ENCODE data around the gene OSBPL10. TPM values are rescaled to one million over a fixed set of nuclear protein-coding genes. Genes with fewer than 3 reads are reported as not detected.

The OSBPL10 gene
- polyA plus RNA-seq, 1 donor: 22.9 TPM

DNA sequence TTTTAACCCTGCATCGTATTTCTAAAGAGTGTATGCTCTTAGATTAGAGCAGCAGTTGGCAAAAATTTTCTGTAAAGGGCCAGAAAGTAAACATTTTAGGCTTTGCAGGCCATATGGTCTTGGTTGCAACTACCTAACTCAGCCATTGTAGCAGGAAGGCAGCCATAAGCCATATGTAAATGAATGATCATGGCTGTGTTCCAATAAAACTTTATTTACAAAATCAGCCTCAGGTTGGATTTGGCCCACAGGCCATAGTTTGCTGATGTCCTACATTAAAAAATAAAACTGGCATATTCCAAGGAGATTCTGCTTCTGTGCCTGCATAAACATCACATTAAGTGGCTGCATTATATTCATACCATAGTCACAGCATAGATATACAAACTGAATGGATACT is 313.5 kb downstream of the OSBPL10 start:
- DNase-seq: no peak

DNA sequence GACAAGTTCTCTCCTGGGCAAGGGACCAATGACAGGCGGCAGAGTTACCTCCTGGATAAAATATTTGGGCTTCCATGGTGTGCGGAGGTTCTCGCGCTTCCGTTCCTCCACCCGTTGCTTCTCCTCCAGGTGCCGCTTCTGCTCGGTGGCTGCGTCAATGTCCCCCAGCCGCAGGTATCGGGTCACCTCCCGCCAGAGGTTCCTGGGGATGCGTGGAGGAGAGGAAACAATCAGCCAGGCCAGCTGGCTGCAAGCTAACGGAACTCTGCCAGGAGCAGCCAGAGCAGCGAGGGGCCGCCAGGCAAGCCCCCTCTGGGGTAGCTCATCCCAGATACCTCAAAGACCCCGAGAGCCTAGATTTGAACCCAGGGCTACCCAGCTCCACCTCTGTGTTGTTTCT is 317.0 kb downstream of the OSBPL10 start:
- no peak for DNase-seq

DNA sequence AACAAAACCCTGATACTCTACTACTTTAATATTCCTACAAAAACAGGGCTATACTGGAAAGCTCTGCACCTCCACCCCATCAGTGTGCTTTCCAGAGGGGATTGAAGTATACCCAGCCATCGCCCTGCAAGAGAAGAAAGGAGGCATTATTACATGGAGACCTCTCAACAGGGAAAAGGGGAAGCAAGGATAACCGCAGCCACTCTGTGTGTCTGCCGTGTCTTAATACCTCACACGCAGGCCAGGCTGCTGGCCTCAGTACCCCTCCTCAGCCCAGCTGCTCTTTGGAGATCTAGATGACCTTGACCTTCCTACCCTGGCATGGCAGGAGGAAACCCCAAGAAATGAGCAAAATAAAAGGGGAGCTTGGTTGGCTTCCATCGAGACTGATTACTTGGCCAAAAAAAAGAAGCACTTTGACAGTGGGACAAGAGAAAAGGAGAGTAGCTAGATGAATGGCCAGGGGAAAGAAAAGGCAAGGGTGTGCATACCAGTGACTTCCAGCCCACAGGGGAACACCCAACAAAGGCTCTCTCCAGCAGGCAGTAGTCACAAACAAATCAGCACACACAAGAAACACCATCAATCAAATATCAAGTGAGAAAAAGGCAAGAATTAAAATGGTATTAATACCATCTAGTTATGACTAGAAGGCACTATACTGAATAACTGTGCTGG is 318.9 kb downstream of the OSBPL10 start:
- DNase-seq: no peak

GRCh38 chr3:31661286-31661685 is 319.8 kb downstream of the OSBPL10 start:
- no peak for DNase-seq

DNA sequence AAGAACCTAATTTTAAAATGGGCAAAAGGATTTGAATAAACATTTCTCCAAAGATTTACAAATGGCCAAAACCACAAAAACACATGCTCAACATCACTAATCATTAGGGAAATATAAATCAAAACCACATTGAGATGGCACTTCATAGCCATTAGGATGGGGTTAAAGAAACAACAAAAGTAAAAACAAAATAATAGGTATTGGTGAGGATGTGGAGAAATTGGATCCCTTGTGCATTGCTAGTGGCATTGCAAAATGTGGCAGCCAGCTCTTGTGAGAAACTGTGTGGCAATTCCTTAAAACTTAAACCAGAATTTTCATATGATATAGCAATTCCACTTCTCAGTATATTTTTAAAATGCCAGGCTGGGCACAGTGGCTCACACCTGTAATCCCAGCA is 321.8 kb downstream of the OSBPL10 start:
- DNase-seq: no peak

- no peak for DNase-seq
Observed at GRCh38 chr3:31654998-31655397, 326.1 kb downstream of the OSBPL10 start.

DNA sequence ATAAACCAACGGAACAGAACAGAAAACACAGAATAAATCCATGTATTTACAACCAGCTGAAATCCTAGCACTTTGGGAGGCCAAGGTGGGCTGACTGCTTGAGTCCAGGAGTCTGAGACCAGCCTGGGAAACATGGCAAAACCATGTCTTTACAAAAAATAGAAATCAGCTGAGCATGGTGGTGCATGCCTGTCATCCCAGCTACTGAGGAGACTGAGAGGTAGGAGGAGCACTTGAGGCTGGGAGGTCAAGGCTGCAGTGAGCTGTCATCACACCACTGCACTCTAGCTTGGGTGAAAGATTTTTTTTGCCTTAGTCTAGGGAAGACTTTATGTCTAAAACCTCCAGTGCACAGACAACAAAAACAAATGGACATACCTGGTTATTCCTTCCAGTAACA is 327.6 kb downstream of the OSBPL10 start:
- no peak for DNase-seq

GRCh38 chr3:31652296-31652695 is 328.8 kb downstream of the OSBPL10 start:
- DNase-seq: no peak

GRCh38 chr3:31648286-31648968 is 332.6 kb downstream of the OSBPL10 start:
- no peak for DNase-seq

GRCh38 chr3:31645256-31645655 is 335.8 kb downstream of the OSBPL10 start:
- DNase-seq: no peak

GRCh38 chr3:31639828-31640227 is 341.2 kb downstream of the OSBPL10 start:
- DNase-seq: no peak

GRCh38 chr3:31636694-31637442 is 344.2 kb downstream of the OSBPL10 start:
- no peak for DNase-seq

- no peak for DNase-seq
Observed at GRCh38 chr3:31636049-31636448, 345.0 kb downstream of the OSBPL10 start.

DNA sequence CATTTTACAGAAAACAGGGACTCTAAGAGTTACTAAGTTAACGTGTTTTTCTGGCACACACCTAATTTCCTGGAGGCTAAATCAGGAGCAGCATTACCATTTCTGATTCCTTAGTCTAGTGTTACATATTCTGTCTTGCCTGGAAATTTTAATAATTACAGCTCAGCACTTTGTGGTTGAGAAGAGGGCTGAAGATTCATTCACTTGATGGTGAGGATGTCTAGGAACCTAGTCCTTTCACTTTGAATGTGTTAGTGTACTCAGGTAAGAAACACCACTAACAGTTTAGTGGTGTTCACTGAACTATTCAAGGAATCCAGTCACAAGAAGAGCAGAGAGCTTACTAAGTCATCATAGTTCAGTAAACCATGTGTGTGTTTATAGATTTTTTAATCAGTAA is 345.5 kb downstream of the OSBPL10 start:
- DNase-seq: no peak

DNA sequence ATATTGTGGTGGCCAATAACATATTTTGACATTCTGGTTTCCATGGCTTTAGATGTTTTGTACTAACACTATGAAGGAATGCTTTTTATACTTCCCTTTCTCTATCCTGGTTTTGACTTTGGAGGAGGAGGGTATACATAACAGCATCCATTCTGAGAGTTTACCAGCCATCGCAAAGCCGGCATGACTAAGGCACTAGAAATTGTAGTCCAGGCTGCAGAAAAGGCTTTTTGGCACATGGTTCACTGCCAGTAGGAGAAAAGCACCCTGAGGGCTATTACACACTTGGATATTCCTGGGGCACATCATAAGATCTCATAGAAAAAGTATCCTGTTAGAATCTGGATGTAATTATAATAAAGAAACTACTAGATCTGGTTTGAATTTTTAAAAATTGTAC is 346.6 kb downstream of the OSBPL10 start:
- DNase-seq: no peak

DNA sequence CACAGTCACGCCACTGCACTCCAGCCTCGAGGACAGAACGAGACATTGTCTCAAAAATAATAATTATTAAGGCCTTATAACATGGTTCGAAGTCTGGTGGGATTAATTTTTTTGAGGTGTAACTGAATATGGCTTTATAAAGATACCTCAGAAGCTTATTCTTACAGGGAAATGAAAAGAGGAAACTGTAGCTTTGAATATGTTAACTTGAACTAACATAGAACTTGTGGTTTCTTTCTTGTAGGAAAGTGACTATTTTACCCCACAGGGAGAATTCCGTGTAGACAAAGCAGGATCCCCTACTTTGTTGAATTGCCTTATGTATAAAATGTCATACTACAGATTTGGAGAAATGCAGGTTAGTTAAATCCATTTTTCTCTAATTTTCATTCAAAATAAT is 352.0 kb downstream of the OSBPL10 start:
- DNase-seq: no peak

DNA sequence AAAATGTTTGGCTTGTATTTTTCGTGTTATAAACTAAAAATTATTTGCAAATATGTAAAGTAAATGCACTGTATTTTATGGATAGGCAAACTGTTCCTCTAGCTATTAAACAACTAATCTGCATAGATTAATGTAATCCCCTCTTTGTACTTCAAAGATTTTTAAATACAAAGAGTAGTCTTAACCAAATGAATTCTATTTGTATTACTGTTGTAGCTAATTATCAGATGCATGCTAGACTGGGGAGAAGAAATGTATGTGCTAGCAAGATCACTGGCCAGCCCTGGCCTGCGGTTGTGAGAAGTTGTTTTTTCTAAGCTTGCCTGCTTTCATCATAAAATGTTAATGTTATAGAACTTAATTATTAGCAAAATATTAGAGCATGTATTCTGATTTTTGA is 355.7 kb downstream of the OSBPL10 start:
- DNase-seq: no peak

GRCh38 chr3:31624083-31624709 is 356.9 kb downstream of the OSBPL10 start:
- DNase-seq: no peak

GRCh38 chr3:31622636-31623288 is 358.3 kb downstream of the OSBPL10 start:
- DNase-seq: no peak

- no peak for DNase-seq
Observed at GRCh38 chr3:31621314-31621713, 359.7 kb downstream of the OSBPL10 start.

GRCh38 chr3:31620656-31621055 is 360.4 kb downstream of the OSBPL10 start:
- DNase-seq: no peak

- no peak for DNase-seq
Observed at GRCh38 chr3:31616711-31617110, 364.4 kb downstream of the OSBPL10 start.
